ENCODE results near the gene NCKAP1. TPM values are rescaled to one million over a fixed set of nuclear protein-coding genes. Genes with fewer than 3 reads are reported as not detected.
"Not testable (repeated sequence)": the region's sequence is repeated elsewhere in the genome, so short reads cannot be mapped to it uniquely, and the experiment has no call there.

NCKAP1 gene
- polyA plus RNA-seq, 2 of the 4 experiments (the other 2 are of a cell fraction): 98.8 to 201 TPM

GRCh38 chr2:182962641-182963040, 75.6 kb downstream of the NCKAP1 start:
- POLR2A ChIA-PET: no interaction called here
- CTCF ChIA-PET: no interaction called here
- FAIRE-seq: no peak
- Histone ChIP-seq H3K4me2 (no peak overlapping the region), H3K9me3 (no peaks in the 10 kb centered on the region), H3K27ac (no peak overlapping the region), H3K4me3 (no peak overlapping the region), H3K4me1 (no peaks in the 10 kb centered on the region)
- DNase-seq (ENCODE audit: low read depth in 1 of 2, low spot score in 1 of 2): no peak
- TF ChIP-seq HOXA7 (CRISPR knock-in tag; IDR thresholded peaks at IDR 0.05): no peak
- peak; percentile 77 for TF ChIP-seq MAFK (IDR thresholded peaks at IDR 0.05; ENCODE audit: partially characterized antibody)
- no peak for ATAC-seq
- 85% methylated on average over 2 of the region's 2 CpGs for WGBS (ENCODE audit: missing lambda C conversion rate)

GRCh38 chr2:182960869-182961268, 77.4 kb downstream of the NCKAP1 start:
- CTCF ChIA-PET; ATAC-seq; H3K27ac ChIP-seq; POLR2A ChIA-PET; H3K4me2 ChIP-seq; FAIRE-seq; H3K4me1 ChIP-seq; H3K4me3 ChIP-seq; DNase-seq (ENCODE audit: low read depth in 1 of 2, low spot score in 1 of 2); H3K9me3 ChIP-seq: not testable (repeated sequence)
- WGBS (ENCODE audit: missing lambda C conversion rate): 100% methylated on average over 2 of the region's 2 CpGs

GRCh38 chr2:182954789-182955188, 83.5 kb downstream of the NCKAP1 start:
- CTCF ChIA-PET: interaction anchor here (1.7 kb wide), 1 partner anchor 26 kb away, joined by 3 read pairs; no protein-coding TSS in a partner anchor
- Histone ChIP-seq H3K4me2 (no peak overlapping the region), H3K27ac (no peak overlapping the region), H3K4me3 (no peak overlapping the region), H3K4me1 (peaks cover 11% of the 10 kb centered on the region), H3K9me3 (no peaks in the 10 kb centered on the region)
- POLR2A ChIA-PET: no interaction called here
- DNase-seq (ENCODE audit: low read depth in 1 of 2, low spot score in 1 of 2): no peak
- no peak for FAIRE-seq
- TF ChIP-seq KDM1A (IDR thresholded peaks at IDR 0.05; ENCODE audit: low read depth) (no peak), ZSCAN20 (CRISPR knock-in tag; IDR thresholded peaks at IDR 0.05) (no peak), JUN (IDR thresholded peaks at IDR 0.05) (no peak), USF2 (IDR thresholded peaks at IDR 0.05) (no peak), NFE2L2 (conservative IDR thresholded peaks at IDR 0.05; ENCODE audit: low read length) (no peak)
- no peak for ATAC-seq

GRCh38 chr2:182952741-182953450, 85.4 kb downstream of the NCKAP1 start:
- Histone ChIP-seq H3K27ac (no peak overlapping the region), H3K4me2 (no peak overlapping the region), H3K9me3 (no peaks in the 10 kb centered on the region), H3K4me1 (peaks cover 24% of the 10 kb centered on the region), H3K4me3 (no peak overlapping the region)
- FAIRE-seq (no peak), ATAC-seq (no peak), DNase-seq (ENCODE audit: low read depth in 1 of 2, low spot score in 1 of 2) (no peak)
- POLR2A ChIA-PET: no interaction called here
- WGBS (ENCODE audit: missing lambda C conversion rate): 89% methylated on average over 6 of the region's 6 CpGs
- TF ChIP-seq ELK1 (IDR thresholded peaks at IDR 0.05; ENCODE audit: low read depth, low read length) (no peak), FOSL2 (IDR thresholded peaks at IDR 0.05) (no peak), FOSL2 (CRISPR knock-in tag; IDR thresholded peaks at IDR 0.05) (no peak), NFE2L2 (conservative IDR thresholded peaks at IDR 0.05; ENCODE audit: low read length) (no peak), RARB (CRISPR knock-in tag; IDR thresholded peaks at IDR 0.05) (no peak), E2F6 (IDR thresholded peaks at IDR 0.05; ENCODE audit: borderline replicate concordance, low read depth) (no peak), BCL3 (IDR thresholded peaks at IDR 0.05) (no peak), NR3C1 (IDR thresholded peaks at IDR 0.05) (no peak), ZFP36 (IDR thresholded peaks at IDR 0.05; ENCODE audit: borderline replicate concordance, partially characterized antibody) (no peak)
- CTCF ChIA-PET: interaction anchor here (1.2 kb wide), 1 partner anchor 15 kb away, joined by 3 read pairs; no protein-coding TSS in a partner anchor
